GM19455 (cell line): Measurements from ENCODE around the gene GULP1.
A peak's percentile ranks its signal among the peaks of the same experiment; 100 is the strongest.
"Not testable (repeated sequence)": the region's sequence is repeated elsewhere in the genome, so short reads cannot be mapped to it uniquely, and the experiment has no call there.

Source experiments
- ATAC-seq: cut with Tn5 transposase; IDR thresholded peaks from one replicate; pipeline ENCODE4 v1.9.1; 2021; ENCODE audit not compliant: unreplicated experiment

GULP1 gene

DNA sequence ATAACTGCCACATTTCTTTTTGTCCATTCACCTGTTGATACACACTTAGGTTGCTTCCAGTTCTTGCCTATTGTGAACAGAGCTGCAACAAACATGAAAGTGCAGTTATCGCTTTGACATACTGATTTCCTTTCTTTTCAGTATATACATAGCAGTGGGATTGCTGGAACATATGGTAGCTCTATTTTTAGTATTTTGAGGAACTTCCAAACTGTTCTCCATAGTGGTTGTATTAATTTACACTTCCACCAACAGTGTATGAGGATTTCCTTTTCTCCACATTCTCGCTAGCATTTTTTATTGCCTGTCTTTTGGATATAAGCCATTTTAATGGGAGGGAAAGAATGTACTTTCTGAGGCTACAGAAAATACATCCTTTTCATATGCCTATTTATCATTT is 167.4 kb downstream of the GULP1 start:
- no peak for ATAC-seq

DNA sequence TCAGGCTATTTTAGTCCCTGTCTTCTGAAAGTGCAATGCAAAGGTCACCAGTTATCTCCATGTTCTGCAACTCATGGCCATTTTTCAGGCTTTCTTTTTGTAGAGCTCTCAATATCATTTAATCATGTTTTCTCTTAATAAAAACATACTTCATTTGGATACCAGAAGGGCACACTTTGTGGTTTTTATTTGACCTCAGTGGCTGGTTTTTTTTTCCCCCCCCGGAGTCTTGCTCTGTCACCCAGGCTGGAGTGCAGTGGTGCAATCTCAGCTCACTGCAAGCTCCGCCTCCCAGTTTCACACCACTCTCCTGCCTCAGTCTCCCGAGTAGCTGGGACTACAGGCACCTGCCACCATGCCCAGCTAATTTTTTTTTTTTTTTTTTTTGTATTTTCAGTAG is 174.4 kb downstream of the GULP1 start:
- not testable (repeated sequence) for ATAC-seq

- no peak for ATAC-seq
Measured at GRCh38 chr2:188466761-188467160, 175.1 kb downstream of the GULP1 start.

DNA sequence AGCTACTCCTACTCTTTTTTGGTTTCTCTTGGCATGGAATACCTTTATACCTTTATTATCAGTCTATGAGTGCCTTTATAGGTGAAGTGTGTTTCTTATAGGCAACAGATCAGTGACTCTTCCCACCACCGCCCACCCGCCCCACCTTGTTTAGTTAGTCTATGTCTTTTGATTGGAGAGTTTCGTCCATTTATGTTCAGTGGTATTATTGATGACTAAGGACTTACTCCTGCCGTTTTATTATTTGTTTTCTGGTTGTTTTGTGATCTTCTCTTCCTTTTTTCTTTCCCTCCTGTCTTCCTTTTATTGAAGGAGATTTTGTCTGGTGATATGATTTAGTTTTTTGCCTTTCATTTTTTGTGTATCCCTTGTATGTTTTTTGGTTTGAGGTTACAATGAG is 179.5 kb downstream of the GULP1 start:
- no peak for ATAC-seq

- ATAC-seq, result no peak
Measured at GRCh38 chr2:188473306-188473705, 181.6 kb downstream of the GULP1 start.

- ATAC-seq, result no peak
Measured at GRCh38 chr2:188474316-188474715, 182.6 kb downstream of the GULP1 start.

GRCh38 chr2:188475945-188476344 is 184.3 kb downstream of the GULP1 start:
- ATAC-seq, result no peak

DNA sequence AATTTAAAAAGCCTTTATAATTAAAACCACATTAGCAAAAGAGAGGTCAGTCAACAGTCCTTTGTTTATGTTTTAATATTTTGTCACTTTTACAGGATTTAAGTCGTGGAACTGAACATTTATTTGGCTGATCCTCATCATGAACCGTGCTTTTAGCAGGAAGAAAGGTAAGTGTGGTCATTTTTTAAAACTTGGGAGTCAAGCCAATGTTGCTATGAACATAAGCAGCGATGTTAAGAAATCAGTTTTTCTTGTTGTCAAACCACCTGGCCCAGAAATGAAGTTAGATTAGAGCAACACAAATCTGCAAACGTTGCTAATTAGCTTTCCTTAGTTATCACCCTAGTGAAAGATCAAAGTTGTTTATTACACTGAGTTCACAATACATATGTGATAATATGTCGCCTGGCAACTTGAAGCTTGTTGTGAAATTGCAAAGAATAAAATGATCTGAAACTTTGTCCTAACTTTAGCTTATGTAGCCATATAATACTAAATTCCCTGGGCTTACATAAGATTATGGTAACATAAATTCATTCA is 186.0 kb downstream of the GULP1 start:
- ATAC-seq, result no peak

- ATAC-seq, result peak; percentile 78
Measured at GRCh38 chr2:188478724-188479123, 187.1 kb downstream of the GULP1 start.

DNA sequence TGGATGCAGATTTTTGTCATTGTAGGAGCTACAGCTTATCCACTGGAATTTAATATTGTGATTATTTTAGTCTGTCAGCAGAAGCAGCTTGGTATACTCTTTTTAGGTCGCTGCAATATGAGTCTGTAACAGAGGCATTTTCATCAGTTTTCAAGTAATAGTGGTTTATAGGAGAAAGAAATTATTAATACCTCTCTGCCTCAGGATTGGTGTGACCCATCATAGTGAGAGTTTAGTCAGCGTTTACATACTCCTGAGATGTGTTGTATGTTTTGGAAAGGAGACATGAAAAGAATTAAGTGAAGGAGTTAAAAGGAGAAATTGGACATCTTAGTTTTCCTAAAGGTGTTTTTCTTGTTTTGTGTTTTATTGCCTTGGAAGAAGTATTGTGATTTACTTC is 189.8 kb downstream of the GULP1 start:
- no peak for ATAC-seq

DNA sequence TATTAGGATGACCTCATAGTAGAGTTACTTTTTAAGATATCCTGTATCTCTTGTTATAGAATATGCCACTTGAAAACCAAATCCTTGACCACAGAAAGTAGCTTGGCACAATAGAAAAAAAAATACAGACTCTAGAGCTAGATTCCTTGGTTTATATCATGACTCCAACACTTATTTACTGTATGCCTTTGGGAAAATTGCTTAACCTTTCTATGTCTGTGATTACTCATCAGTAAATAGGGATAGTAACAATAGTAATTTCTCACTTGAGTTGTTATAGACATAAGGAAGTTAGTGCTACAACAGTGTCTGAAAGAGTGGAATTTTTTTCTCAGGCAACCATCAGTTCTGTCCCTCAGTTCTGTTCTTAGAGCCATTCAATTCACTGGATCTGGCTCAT is 193.8 kb downstream of the GULP1 start:
- ATAC-seq, result no peak

DNA sequence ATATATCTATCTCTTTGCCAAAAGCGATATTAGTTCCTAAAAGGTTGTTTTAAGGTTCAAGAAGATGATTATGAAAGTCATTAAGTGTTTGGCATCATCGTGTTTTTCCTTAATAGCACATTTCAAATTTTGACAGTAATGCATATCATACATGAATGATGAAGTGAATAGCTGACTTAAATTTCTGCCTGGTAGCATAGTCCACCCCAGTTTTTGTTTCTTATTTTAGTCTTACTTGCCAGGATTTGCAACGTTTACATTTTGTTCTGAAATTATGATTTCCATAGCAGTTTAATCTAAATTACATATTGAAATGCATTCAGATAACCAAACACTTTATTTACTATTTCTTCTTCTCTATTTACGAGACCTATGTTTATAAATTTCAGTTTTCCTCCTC is 201.1 kb downstream of the GULP1 start:
- ATAC-seq, result no peak

DNA sequence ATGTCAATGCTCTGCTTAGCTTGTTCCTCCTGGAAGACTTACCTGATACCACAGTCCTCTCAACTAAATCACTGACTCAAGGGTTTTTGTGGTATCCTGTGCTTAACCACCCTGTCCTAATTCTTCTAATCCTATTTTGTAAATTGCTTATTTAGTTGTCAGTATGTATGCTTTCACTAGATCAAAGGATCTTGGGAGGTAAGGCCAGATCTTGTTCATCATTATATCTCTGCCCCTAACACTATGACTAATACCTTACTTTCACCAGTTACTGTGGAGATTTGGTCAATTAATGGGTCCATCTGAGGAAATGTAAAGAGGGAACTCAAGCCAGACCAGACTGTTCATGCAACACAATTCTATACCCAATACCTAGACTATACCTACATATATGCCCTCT is 203.2 kb downstream of the GULP1 start:
- ATAC-seq, result no peak

GRCh38 chr2:188495969-188496431 is 204.3 kb downstream of the GULP1 start:
- no peak for ATAC-seq

- ATAC-seq, result no peak
Measured at GRCh38 chr2:188497726-188498125, 206.1 kb downstream of the GULP1 start.

GRCh38 chr2:188503975-188504374 is 212.3 kb downstream of the GULP1 start:
- ATAC-seq, result no peak

GRCh38 chr2:188506843-188507242 is 215.2 kb downstream of the GULP1 start:
- ATAC-seq, result no peak

DNA sequence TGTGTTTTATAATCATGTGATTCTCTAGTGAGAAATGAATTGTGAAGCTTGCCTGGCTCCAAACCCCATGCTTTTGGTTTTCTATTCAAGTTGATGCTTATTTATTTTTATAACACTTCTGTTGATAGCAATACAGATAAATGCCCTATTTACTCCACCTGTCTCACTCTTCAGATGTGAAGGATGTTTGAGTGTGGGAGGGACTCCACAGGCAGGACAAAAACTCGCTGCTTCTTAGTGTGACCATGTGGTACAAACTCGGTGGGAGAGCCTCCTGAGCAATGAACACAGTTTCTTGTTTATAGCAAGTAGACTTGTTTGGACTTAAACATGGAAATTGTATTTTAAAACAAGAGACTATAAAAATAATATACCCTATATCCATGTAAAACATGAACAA is 219.7 kb downstream of the GULP1 start:
- no peak for ATAC-seq

- ATAC-seq, result no peak
Measured at GRCh38 chr2:188512456-188512855, 220.8 kb downstream of the GULP1 start.

- no peak for ATAC-seq
Measured at GRCh38 chr2:188515918-188516317, 224.2 kb downstream of the GULP1 start.

GRCh38 chr2:188517549-188518215 is 226.0 kb downstream of the GULP1 start:
- no peak for ATAC-seq

GRCh38 chr2:188518381-188518780 is 226.7 kb downstream of the GULP1 start:
- ATAC-seq, result no peak

DNA sequence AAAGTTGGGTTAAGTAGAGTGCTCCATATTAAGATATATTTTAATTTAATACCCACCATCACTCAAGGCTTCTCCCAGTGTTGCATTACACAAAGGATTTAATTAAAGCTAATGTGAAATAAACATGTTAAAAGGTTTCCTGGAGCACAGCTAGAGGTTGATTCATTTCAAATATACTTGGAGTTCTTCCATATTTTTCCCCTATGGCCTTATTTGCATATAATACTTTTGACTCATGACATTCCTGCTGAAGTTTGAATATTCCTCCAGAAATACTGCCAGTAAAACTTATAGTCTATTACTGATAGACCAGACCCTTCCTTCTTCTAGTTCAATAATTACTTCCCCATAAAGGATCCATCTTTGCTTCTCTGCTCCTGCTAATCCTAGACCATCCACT is 227.5 kb downstream of the GULP1 start:
- ATAC-seq, result no peak
